Heart left ventricle (tissue), 13 donors: Measurements from ENCODE around the gene GALNTL6.

Experiments
- CTCF ChIP-seq, 12 donors: fragments of 200-600 bp; sonication (generic) in 4 of 12; IDR thresholded peaks; one replicate each; pipeline versions ENCODE4 v1.5.0 to v1.8.0; 2018 to 2022; ENCODE audit warnings: antibody characterized with exemption in 12 of 12, mild to moderate bottlenecking in 5 of 12
- POLR2A ChIP-seq, 2 donors: fragments of 450-650 bp; IDR thresholded peaks; one replicate each; pipeline ENCODE4 v1.6.1; 2017; ENCODE audit warnings: antibody characterized with exemption in 2 of 2, mild to moderate bottlenecking in 2 of 2, moderate library complexity in 2 of 2
- donor health status: ischemic (EF 13 %, LVEDD 7.1; RV severe dilation, severe dysfunction).
- donor health status: DM: no; HTN: yes; CAD: no.
- donor health status: DM: no; HTN: no; CAD: no.
- donor health status: ischemic (EF 25% LVEDD 6.9; RV normal size, moderate dysfunction).
- donor health status: ischemic (EF 25% LVEDD 5.7; RV mildly dilated, moderate dysfunction).
- donor health status: ischemic (EF 35%, LVEDD 5.7; RV mildly dilated, moderate dysfunction).
- donor health status: nonischemic (EF 11% LVEDD 7.7; RV severe dilation, severe dysfunction).
- donor health status: DM: yes; HTN: yes; CAD: no.
- donor health status: PGD.
- donor health status: ischemic (EF 29% LVEDD 5.4; RV normal size, mild dysfunction).
- donor health status: nonischemic (EF 23%, LVEDD 6.1; RV moderate dilation, normal function).

GRCh38 chr4:172547724-172548123 lies 734.5 kb downstream of the GALNTL6 start:
- TF ChIP-seq CTCF (IDR thresholded peaks at IDR 0.05) (no peak), POLR2A (IDR thresholded peaks at IDR 0.05) (no peak)
